ENCODE results near the gene GMDS. TPM values are rescaled to one million over a fixed set of nuclear protein-coding genes. Genes with fewer than 3 reads are reported as not detected.

GMDS gene
- total RNA-seq, 3 donors from 2014 or later (not counting 1 experiment from before 2014, with no cell fraction given), result 23.6 to 31.0 (median 26.4) TPM

GRCh38 chr6:2224847-2225382 lies 20.5 kb downstream of the GMDS start:
- 96% methylated on average over 10 of the region's 11 CpGs for WGBS (ENCODE audit: insufficient coverage)
- no peak for DNase-seq
- Mint-ChIP-seq H3K9me3 (no peaks in the 10 kb centered on the region), H3K27ac (no peak overlapping the region), H3K4me1 (peaks cover 25 to 37% of the 10 kb centered on the region in 2 donors), H3K4me3 (no peak overlapping the region), H3K27me3 (ENCODE audit: low read depth in 2 of 2) (peaks cover 0 to 2% of the 10 kb centered on the region in 2 donors), H3K36me3 (no peaks in the 10 kb centered on the region)
- intact Hi-C loops (cut with micrococcal nuclease), result no loop called here
- no peak for ATAC-seq
- H3K4me3 ChIP-seq (ENCODE audit: low read length), result no peak overlapping the region
- H3K27ac ChIP-seq (ENCODE audit: low read length), result no peak overlapping the region
- H3K4me1 ChIP-seq (ENCODE audit: control insufficient read depth, insufficient read depth, low read length), result peaks cover 13% of the 10 kb centered on the region
- no peaks in the 10 kb centered on the region for H3K9me3 ChIP-seq (ENCODE audit: control insufficient read depth, insufficient read depth, low read length)
- H3K36me3 ChIP-seq (ENCODE audit: control insufficient read depth, insufficient read depth, low read length), result no peaks in the 10 kb centered on the region
- no peaks in the 10 kb centered on the region for H3K27me3 ChIP-seq (ENCODE audit: control insufficient read depth, insufficient read depth, low read length)
- TF ChIP-seq CTCF (IDR thresholded peaks at IDR 0.05), result no peak

- Histone ChIP-seq H3K27me3 (ENCODE audit: control insufficient read depth, insufficient read depth, low read length) (no peaks in the 10 kb centered on the region), H3K27ac (ENCODE audit: low read length) (peak overlapping the region; percentile 74), H3K36me3 (ENCODE audit: control insufficient read depth, insufficient read depth, low read length) (no peaks in the 10 kb centered on the region), H3K4me1 (ENCODE audit: control insufficient read depth, insufficient read depth, low read length) (peaks cover 13% of the 10 kb centered on the region), H3K4me3 (ENCODE audit: low read length) (peak overlapping the region; percentile 60), H3K9me3 (ENCODE audit: control insufficient read depth, insufficient read depth, low read length) (no peaks in the 10 kb centered on the region)
- 31% methylated on average over 6 of the region's 6 CpGs for WGBS (ENCODE audit: insufficient coverage)
- peak overlapping the region; percentile 90 for H3K4me3 Mint-ChIP-seq
- DNase-seq (no peak), ATAC-seq (peak in 2 of 3 donors; percentile 22 to 23)
- H3K9me3 Mint-ChIP-seq, result no peaks in the 10 kb centered on the region
- no peaks in the 10 kb centered on the region for H3K27me3 Mint-ChIP-seq (ENCODE audit: low read depth in 2 of 2)
- H3K36me3 Mint-ChIP-seq, result no peaks in the 10 kb centered on the region
- intact Hi-C loops (cut with micrococcal nuclease), result no loop called here
- TF ChIP-seq CTCF (IDR thresholded peaks at IDR 0.05), result no peak
- H3K4me1 Mint-ChIP-seq, result peaks cover 31 to 48% of the 10 kb centered on the region in 2 donors
- H3K27ac Mint-ChIP-seq, result peak overlapping the region; percentile 91 to 97
Observed at GRCh38 chr6:2222275-2222842, 23.0 kb downstream of the GMDS start.

GRCh38 chr6:2221726-2222274 lies 23.6 kb downstream of the GMDS start:
- WGBS (ENCODE audit: insufficient coverage), result 16% methylated on average over 3 of the region's 6 CpGs
- DNase-seq (peak in 1 of 2 donors; percentile 19), ATAC-seq (peak; percentile 55 to 67 (median 61))
- Mint-ChIP-seq H3K36me3 (no peaks in the 10 kb centered on the region), H3K27me3 (ENCODE audit: low read depth in 2 of 2) (no peaks in the 10 kb centered on the region), H3K4me1 (peaks cover 31 to 48% of the 10 kb centered on the region in 2 donors), H3K4me3 (peak overlapping the region; percentile 90), H3K9me3 (no peaks in the 10 kb centered on the region), H3K27ac (peak overlapping the region; percentile 91 to 97)
- no peak for TF ChIP-seq CTCF (IDR thresholded peaks at IDR 0.05)
- H3K4me1 ChIP-seq (ENCODE audit: control insufficient read depth, insufficient read depth, low read length), result peaks cover 13% of the 10 kb centered on the region
- intact Hi-C loops (cut with micrococcal nuclease), result no loop called here
- no peaks in the 10 kb centered on the region for H3K27me3 ChIP-seq (ENCODE audit: control insufficient read depth, insufficient read depth, low read length)
- H3K4me3 ChIP-seq (ENCODE audit: low read length), result peak overlapping the region; percentile 60
- H3K27ac ChIP-seq (ENCODE audit: low read length), result peak overlapping the region; percentile 74
- H3K36me3 ChIP-seq (ENCODE audit: control insufficient read depth, insufficient read depth, low read length), result no peaks in the 10 kb centered on the region
- H3K9me3 ChIP-seq (ENCODE audit: control insufficient read depth, insufficient read depth, low read length), result no peaks in the 10 kb centered on the region
